IMR-90 (cell line): ENCODE measurements around the gene ORM1. TPM values are rescaled to one million over a fixed set of nuclear protein-coding genes. Genes with fewer than 3 reads are reported as not detected.
"Not testable (repeated sequence)": the region's sequence is repeated elsewhere in the genome, so short reads cannot be mapped to it uniquely, and the experiment has no call there.

Experiments
- ATAC-seq: fragments of 200-7000 bp; cut with Tn5 transposase; 2 replicates; pipeline ENCODE4 v1.9.1; 2020; ENCODE audit warnings: low read depth, mild to moderate bottlenecking, moderate library complexity
- BruUV-seq: library from RNA; stranded (reverse); fragments of 400-500 nt; replicated peaks from 2 replicates; lab custom pipeline; 2021; lab: Mats Ljungman, UMichigan
- CTCF ChIA-PET: fragments of 300-600 bp; formaldehyde crosslinking; extraction: SDS; loops from one replicate; lab custom pipeline; 2021; ENCODE audit warnings: antibody characterized with exemption; lab: Yijun Ruan, JAX
- POLR2A ChIA-PET: fragments of 300-600 bp; sonication (Branson Sonifier 250); formaldehyde crosslinking; loops from one replicate; lab custom pipeline; 2022; ENCODE audit warnings: antibody characterized with exemption; ENCODE audit not compliant: unreplicated experiment; lab: Charles Lee
- DNase-seq: peaks from one replicate; pipeline ENCODE4 v3.0.0; 2013
- H2AFZ ChIP-seq: replicated peaks from 2 replicates; pipeline ENCODE3; 2013; ENCODE audit warnings: low read length, mild to moderate bottlenecking; ENCODE audit not compliant: poor library complexity
- H2AK5ac ChIP-seq: 2 replicates; pipeline ENCODE4 v1.6.1; 2013; ENCODE audit warnings: low read depth, low read length, inconsistent platforms
- H2AK9ac ChIP-seq: replicated peaks from 2 replicates; pipeline ENCODE3; 2013; ENCODE audit warnings: mild to moderate bottlenecking, low read depth, low read length, moderate library complexity; ENCODE audit not compliant: poor library complexity
- H2BK120ac ChIP-seq: 2 replicates; pipeline ENCODE4 v1.6.1; 2013; ENCODE audit warnings: low read depth, low read length, inconsistent platforms
- H2BK15ac ChIP-seq: 3 replicates; pipeline ENCODE4 v1.6.1; 2013; ENCODE audit warnings: low read depth, low read length, inconsistent platforms
- H2BK20ac ChIP-seq: 2 replicates; pipeline ENCODE4 v1.6.1; 2013; ENCODE audit warnings: low read depth, mild to moderate bottlenecking, inconsistent platforms, low read length, moderate library complexity
- H2BK5ac ChIP-seq: 2 replicates; pipeline ENCODE4 v1.6.1; 2013; ENCODE audit warnings: mild to moderate bottlenecking, low read depth, low read length, inconsistent platforms; ENCODE audit not compliant: poor library complexity, severe bottlenecking
- H3K14ac ChIP-seq: replicated peaks from 2 replicates; pipeline ENCODE4 v1.6.1; 2013; ENCODE audit warnings: low read depth, low read length, inconsistent platforms
- H3K18ac ChIP-seq: 2 replicates; pipeline ENCODE4 v1.6.1; 2013; ENCODE audit warnings: low read depth, low read length, control low read depth
- H3K23ac ChIP-seq: 2 replicates; pipeline ENCODE4 v1.6.1; 2013; ENCODE audit warnings: low read depth, low read length, inconsistent platforms
- H3K27ac ChIP-seq: 2 replicates; pipeline ENCODE4 v1.5.1; 2013; ENCODE audit warnings: mild to moderate bottlenecking, control low read depth, low read length; ENCODE audit not compliant: insufficient read depth
- H3K27me3 ChIP-seq: 2 replicates; pipeline ENCODE4 v1.6.1; 2013; ENCODE audit warnings: low read length; ENCODE audit not compliant: control insufficient read depth, insufficient read depth
- H3K36me3 ChIP-seq: 2 replicates; pipeline ENCODE4 v1.6.1; 2013; ENCODE audit warnings: low read length, mixed read lengths; ENCODE audit not compliant: control insufficient read depth, insufficient read depth
- H3K4ac ChIP-seq: 2 replicates; pipeline ENCODE4 v1.6.1; 2013; ENCODE audit warnings: low read depth, low read length, inconsistent platforms
- H3K4me1 ChIP-seq: 2 replicates; pipeline ENCODE4 v1.6.1; 2013; ENCODE audit warnings: low read length, mixed read lengths; ENCODE audit not compliant: control insufficient read depth, insufficient read depth
- H3K4me2 ChIP-seq: 2 replicates; pipeline ENCODE4 v1.6.1; 2013; ENCODE audit warnings: low read depth, mild to moderate bottlenecking, control low read depth, low read length, moderate library complexity
- H3K4me3 ChIP-seq: 2 replicates; pipeline ENCODE4 v1.5.1; 2013; ENCODE audit warnings: low read depth, mild to moderate bottlenecking, control low read depth, low read length, moderate library complexity; ENCODE audit not compliant: insufficient read depth
- H3K56ac ChIP-seq: 2 replicates; pipeline ENCODE4 v1.6.1; 2013; ENCODE audit warnings: low read length, inconsistent platforms; ENCODE audit not compliant: insufficient read depth; ENCODE audit errors: extremely low read depth
- H3K79me1 ChIP-seq, 2 experiments: 2 replicates each; pipeline ENCODE4 v1.6.1; 2013; ENCODE audit warnings: low read length in 2 of 2, inconsistent platforms in 1 of 2, low read depth in 1 of 2
- H3K9ac ChIP-seq: 2 replicates; pipeline ENCODE4 v1.6.1; 2013; ENCODE audit warnings: low read depth, low read length, control low read depth
- H3K9me1 ChIP-seq: 2 replicates; pipeline ENCODE4 v1.6.1; 2013; ENCODE audit warnings: low read length, inconsistent platforms; ENCODE audit not compliant: insufficient read depth
- H3K9me3 ChIP-seq: 2 replicates; pipeline ENCODE4 v1.6.1; 2013; ENCODE audit warnings: low read length; ENCODE audit not compliant: control insufficient read depth, insufficient read depth
- H4K20me1 ChIP-seq: 2 replicates; pipeline ENCODE4 v1.6.1; 2013; ENCODE audit warnings: low read length, inconsistent platforms; ENCODE audit not compliant: insufficient read depth
- H4K5ac ChIP-seq: 2 replicates; pipeline ENCODE4 v1.6.1; 2013; ENCODE audit warnings: mild to moderate bottlenecking, low read depth, low read length, control low read depth
- H4K8ac ChIP-seq, 2 experiments: 2 replicates each; pipeline ENCODE4 v1.6.1; 2013; ENCODE audit warnings: low read depth in 2 of 2, low read length in 2 of 2, control low read depth in 1 of 2, inconsistent platforms in 1 of 2
- H4K91ac ChIP-seq: 2 replicates; pipeline ENCODE4 v1.6.1; 2013; ENCODE audit warnings: low read depth, low read length, inconsistent platforms; ENCODE audit not compliant: insufficient read depth
- WGBS, 2 experiments: methylation state at CpG; one replicate each; pipeline versions ENCODE4 v1.1.5 to v1.1.7; 2013; ENCODE audit warnings: missing lambda C conversion rate in 2 of 2; ENCODE audit not compliant: insufficient read length in 1 of 2; ENCODE audit errors: extremely low coverage in 2 of 2; 5-methylcytosine and 5-hydroxymethylcytosine counted together
- dilution Hi-C: fragments of 300-500 bp; cut with HindIII; formaldehyde crosslinking; loops from one replicate; pipeline ENCODE4 v1.14.3; 2018; ENCODE audit warnings: low sequenced_read_pairs; ENCODE audit not compliant: unreplicated experiment
- in situ Hi-C: fragments of 300-500 bp; cut with MboI; formaldehyde crosslinking; loops from 3 replicates; pipeline ENCODE4 v1.14.3; 2019; ENCODE audit warnings: low sequenced_read_pairs, inconsistent platforms, mixed read lengths
- intact Hi-C: fragments of 100-400 bp; cut with micrococcal nuclease; formaldehyde crosslinking; loops from 2 replicates; pipeline ENCODE4 v1.10.0; 2022
- polyA plus RNA-seq, 3 experiments: library from polyadenylated mRNA; depleted of rRNA; stranded (reverse); fragments of >200 nt; gene quantifications; 2 replicates each; pipeline ENCODE4 v1.2.3, GENCODE V29; 2012; ENCODE audit warnings: low replicate concordance in 1 of 3
- total RNA-seq: library from RNA; depleted of rRNA; stranded (reverse); fragments of >200 nt; gene quantifications from 2 replicates; pipeline ENCODE4 v1.2.3, GENCODE V29; 2012

ORM1 gene
- total and polyA plus RNA-seq, 2 of the 4 experiments (the other 2 are of a cell fraction), result 0.18 TPM; not detected in 1

GRCh38 chr9:114323849-114324248, 951 bp downstream of the ORM1 start:
- H4K20me1 ChIP-seq, H2AFZ ChIP-seq, H3K9ac ChIP-seq, dilution Hi-C loops, H2BK20ac ChIP-seq, DNase-seq, in situ Hi-C loops, H3K56ac ChIP-seq, POLR2A ChIA-PET, H3K18ac ChIP-seq, BruUV-seq, H3K23ac ChIP-seq, H3K9me3 ChIP-seq, intact Hi-C loops, H3K14ac ChIP-seq, H2BK120ac ChIP-seq, H4K8ac ChIP-seq, H2BK5ac ChIP-seq, CTCF ChIA-PET, H3K27me3 ChIP-seq, H3K9me1 ChIP-seq, H3K4me2 ChIP-seq, H3K36me3 ChIP-seq, H3K4me3 ChIP-seq, H4K91ac ChIP-seq, H3K79me1 ChIP-seq, H2AK9ac ChIP-seq, H4K5ac ChIP-seq, H3K4ac ChIP-seq, ATAC-seq, H3K4me1 ChIP-seq, H3K27ac ChIP-seq, H2BK15ac ChIP-seq: not testable (repeated sequence)
- 100% methylated on average over 1 of the region's 6 CpGs; no CpG with 5 or more reads in 1 of the 2 experiments for WGBS, 2 experiments
- H2AK5ac ChIP-seq, result peak overlapping the region; percentile 73; the same call in 1 of the 2 replicates
